Skeletal muscle cell (primary cell): ENCODE measurements around the gene PTK6.
A peak's percentile ranks its signal among the peaks of the same experiment; 100 is the strongest.

ENCODE experiments used
- DNase-seq: peaks from one replicate; pipeline ENCODE4 v3.0.0-alpha.2; 2010; ENCODE audit warnings: low read depth
- H3K4me3 ChIP-seq: 2 replicates; pipeline ENCODE4 v1.5.1; 2011; ENCODE audit warnings: low read depth, mild to moderate bottlenecking, control low read depth, low read length, moderate library complexity

Gene PTK6

DNA sequence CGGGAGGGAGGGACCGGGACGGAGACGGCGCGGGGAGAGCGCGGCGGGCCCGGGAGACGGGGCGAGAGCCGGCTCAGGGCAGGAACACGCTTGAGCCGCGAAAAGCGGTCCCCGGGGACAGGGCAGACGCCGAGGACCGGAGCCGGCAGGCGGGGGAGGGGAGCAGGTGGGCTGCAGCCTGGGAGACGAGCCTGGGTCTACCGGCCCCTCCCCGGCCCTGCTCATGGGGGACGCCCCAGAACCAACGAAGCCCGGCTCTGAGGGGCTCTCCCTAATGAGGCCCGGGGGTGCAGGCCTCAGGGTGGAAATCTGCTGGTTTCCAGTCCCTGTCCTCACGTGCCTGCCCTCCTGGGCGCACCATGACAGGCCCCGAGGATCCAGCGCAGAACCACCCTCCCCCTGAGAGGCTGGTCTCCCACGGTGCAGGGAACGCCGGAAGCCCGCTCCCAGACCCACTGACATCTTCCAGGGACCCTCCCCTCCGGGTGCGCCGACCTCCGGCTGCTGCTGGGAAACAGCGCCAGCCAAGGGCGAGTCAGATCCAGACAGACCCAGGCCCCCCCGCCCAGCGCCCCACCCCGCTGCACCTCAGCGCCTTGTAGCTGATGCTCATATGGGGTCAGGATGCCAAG, 37.7 kb downstream of the PTK6 start:
- peak overlapping the region; percentile 23 for H3K4me3 ChIP-seq
- no peak for DNase-seq

DNA sequence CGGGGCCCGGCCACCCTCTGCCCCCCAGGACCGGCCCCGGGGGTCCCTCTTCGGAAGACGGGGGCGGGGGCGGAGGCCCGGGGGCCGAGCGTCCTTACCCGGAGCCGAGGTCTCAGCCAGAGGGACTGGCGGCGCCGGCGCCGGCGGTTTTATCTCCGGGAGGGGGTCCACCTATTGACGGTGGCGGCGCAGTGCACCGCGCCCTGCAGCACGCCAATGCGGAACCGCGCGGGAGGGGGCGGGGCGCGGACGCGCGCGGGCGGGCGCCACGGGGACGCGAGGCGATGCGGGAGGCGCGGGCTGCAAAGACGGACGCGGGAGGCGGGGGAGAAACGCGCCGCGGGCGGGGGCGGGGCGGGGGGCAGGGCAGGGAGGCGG, 38.2 kb downstream of the PTK6 start, which contains the start of gene EEF1A2:
Gene EEF1A2 (minus strand): TSS at position 124 of the 378 bp plus-strand sequence. CDS start 1,320 bp downstream, outside the sequence.
- no peak for DNase-seq
- peak within 1 kb of the TSS; percentile 31 for H3K4me3 ChIP-seq

- DNase-seq: no peak
- no peak overlapping the region for H3K4me3 ChIP-seq
Observed at GRCh38 chr20:63497946-63498935, 38.9 kb downstream of the PTK6 start.

GRCh38 chr20:63497138-63497945, 39.8 kb downstream of the PTK6 start:
- DNase-seq: no peak
- no peak overlapping the region for H3K4me3 ChIP-seq

- DNase-seq: no peak
- no peak overlapping the region for H3K4me3 ChIP-seq
Observed at GRCh38 chr20:63496596-63497120, 40.5 kb downstream of the PTK6 start.

- DNase-seq: no peak
- H3K4me3 ChIP-seq: peak overlapping the region; percentile 15
Observed at GRCh38 chr20:63495741-63496595, 41.2 kb downstream of the PTK6 start.

DNA sequence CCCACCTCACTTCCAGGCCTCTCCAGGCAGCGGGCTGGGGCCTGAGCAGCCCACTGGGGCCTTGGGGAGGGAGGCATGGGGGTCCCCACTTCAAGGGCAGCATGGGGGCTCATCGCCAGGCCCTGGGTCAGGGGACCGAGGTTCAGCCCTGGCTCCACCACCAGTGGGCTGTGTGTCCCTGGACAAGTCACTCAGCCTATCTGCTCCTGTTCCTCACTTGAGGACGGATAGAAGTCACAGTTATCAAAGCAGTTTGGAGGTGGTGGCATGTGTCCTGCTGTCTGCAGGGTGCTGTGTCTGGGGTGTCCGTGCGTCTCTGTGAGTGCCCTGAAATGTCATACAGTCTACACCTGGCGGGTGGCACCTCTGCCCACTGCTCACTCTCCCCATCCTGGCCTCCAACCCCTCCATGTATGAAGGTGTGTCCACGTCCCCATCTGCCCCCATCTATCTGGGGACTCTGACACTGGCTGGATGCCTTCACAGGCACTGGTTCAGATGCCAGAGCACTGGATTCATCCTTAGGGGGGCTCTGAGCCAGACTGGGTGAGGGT, 41.9 kb downstream of the PTK6 start:
- DNase-seq: no peak
- H3K4me3 ChIP-seq: no peak overlapping the region

- no peak for DNase-seq
- no peak overlapping the region for H3K4me3 ChIP-seq
Observed at GRCh38 chr20:63494420-63495166, 42.6 kb downstream of the PTK6 start.

GRCh38 chr20:63494084-63494419, 43.1 kb downstream of the PTK6 start:
- H3K4me3 ChIP-seq: no peak overlapping the region
- DNase-seq: no peak

- DNase-seq: no peak
- H3K4me3 ChIP-seq: no peak overlapping the region
Observed at GRCh38 chr20:63493563-63494020, 43.6 kb downstream of the PTK6 start.

DNA sequence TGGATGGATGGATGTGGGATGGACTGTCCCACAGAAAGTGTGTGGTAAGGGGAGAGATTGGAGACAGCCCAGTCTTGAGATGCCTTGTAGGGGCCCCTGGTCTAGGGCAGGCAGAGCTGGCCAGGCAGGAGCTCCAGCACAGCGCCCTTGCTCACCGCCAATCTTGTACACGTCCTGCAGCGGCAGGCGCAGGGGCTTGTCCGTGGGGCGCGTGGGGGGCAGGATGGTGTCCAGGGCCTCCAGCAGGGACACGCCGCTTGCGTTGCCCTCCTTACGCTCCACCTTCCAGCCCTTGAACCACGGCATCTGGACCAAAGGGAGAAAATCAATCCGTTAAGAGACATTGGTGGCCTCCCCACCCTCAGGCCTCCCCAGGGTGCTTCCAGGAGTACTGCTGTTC, 44.2 kb downstream of the PTK6 start:
- DNase-seq: no peak
- H3K4me3 ChIP-seq: no peak overlapping the region

DNA sequence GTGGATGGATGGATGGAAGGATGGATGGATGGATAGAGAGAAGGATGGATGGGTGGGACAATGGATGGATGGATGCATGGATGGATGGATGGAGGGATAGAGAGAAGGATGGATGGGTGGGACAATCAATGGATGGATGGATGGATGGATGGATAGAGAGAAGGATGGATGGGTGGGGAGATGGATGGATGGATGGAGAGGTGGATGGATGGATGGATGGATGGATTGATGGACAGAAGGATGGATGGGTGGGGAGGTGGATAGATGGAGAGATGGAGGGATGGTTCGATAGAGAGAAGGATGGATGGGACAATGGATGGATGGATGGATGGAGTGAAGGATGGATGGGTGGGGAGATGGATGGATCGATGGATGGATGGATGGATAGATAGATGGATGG, 44.7 kb downstream of the PTK6 start:
- no peak overlapping the region for H3K4me3 ChIP-seq
- DNase-seq: no peak

- no peak overlapping the region for H3K4me3 ChIP-seq
Observed at GRCh38 chr20:63491635-63492230, 45.4 kb downstream of the PTK6 start.

DNA sequence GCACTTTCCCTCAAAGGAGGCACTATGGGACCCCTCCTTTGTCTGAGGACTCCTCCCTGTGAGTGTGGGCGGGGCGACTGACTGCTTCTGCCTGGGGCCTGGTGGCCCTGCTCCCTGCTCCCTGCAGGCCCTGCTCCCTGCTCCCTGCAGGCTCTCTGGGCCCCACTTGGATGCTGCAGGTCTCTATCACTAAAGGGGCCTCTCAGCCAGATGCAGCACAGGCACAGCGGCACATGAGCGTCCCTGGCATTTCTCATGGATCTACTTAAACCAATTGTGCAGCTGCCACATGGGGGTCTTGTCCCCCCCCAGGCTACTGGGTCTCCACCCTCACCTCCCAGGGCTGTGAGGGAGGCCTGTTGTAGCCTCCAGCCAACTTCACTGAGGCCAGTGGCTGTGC, 46.1 kb downstream of the PTK6 start:
- DNase-seq: no peak
- no peak overlapping the region for H3K4me3 ChIP-seq

More at GRCh38 chr20:63491635-63492230, 45.4 kb downstream of the PTK6 start:
- no peak for DNase-seq

DNA sequence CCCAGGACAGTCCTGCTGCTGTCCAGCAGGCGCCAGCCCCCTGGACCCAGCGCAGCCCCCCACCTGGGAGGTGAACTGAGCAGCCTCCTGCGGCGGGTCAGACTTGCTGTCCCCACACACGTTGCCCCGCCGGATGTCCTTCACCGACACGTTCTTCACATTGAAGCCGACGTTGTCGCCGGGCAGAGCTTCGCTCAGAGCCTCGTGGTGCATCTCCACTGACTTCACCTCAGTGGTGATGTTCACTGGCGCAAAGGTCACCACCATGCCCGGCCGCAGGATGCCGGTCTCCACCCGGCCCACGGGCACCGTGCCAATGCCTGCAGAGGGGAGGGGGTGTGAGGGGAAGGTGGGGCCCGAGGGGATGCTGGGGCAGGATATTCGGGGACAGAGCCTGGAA, 46.8 kb downstream of the PTK6 start:
- no peak for DNase-seq
- no peak overlapping the region for H3K4me3 ChIP-seq

DNA sequence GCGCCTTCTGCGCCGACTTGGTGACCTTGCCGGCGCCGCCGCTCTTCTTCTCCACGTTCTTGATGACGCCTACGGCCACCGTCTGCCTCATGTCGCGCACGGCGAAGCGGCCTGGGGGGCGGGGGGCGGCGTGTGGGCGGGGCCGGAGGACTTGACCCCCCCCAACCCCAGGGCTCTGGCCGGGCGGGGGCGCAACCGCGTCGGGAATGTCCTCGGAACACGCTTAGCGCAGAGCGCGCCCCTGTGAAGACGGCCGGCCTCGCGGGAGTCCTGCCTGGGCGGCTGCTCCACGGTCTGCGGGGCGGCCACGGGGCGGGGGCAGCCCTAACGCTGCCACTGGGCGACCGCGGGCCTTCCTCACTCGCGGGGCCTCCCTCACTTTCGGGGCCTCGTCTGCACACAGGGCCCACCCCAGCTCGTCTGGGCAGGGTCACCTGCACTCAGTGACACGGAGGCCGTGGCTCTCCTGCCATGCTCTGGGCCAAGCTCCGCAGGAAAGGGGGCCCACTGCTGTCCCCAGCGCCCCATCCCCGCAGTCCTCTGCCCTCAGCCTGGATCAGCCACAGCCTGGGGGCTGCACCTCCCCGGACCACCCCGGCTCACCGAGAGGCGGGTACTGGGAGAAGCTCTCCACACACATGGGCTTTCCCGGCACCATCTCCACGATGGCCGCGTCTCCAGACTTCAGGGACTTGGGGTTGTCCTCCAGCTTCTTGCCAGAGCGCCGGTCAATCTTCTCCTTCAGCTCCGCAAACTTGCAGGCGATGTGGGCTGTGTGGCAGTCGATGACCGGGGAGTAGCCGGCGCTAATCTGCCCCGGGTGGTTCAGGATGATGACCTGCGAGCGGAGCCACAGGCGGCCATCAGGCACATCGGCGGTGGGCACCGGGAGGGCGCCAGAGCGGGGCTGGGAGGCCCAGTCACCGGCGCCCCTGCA, 48.6 kb downstream of the PTK6 start:
- H3K4me3 ChIP-seq: no peak overlapping the region
- no peak for DNase-seq
